HG03575 (cell line): Measurements from ENCODE around the gene TAF12.

Experiments
- ATAC-seq: cut with Tn5 transposase; IDR thresholded peaks from one replicate; pipeline ENCODE4 v1.9.1; 2021; ENCODE audit not compliant: unreplicated experiment, insufficient number of reproducible peaks, low FRiP score; ENCODE audit errors: extremely low read depth

Gene TAF12

GRCh38 chr1:28560886-28561285 lies 82.0 kb downstream of the TAF12 start:
- no peak for ATAC-seq
